Loucy (cell line): ENCODE data around the gene SPNS1.
A peak's percentile ranks its signal among the peaks of the same experiment; 100 is the strongest.

Experiments
- H2AFZ ChIP-seq: fragments of 200-600 bp; sonication (generic); 2 replicates; pipeline ENCODE4 v1.6.0; 2016; ENCODE audit warnings: antibody characterized with exemption, mild to moderate bottlenecking, low read length, moderate library complexity
- H3F3A ChIP-seq: fragments of 200-600 bp; 2 replicates; pipeline ENCODE4 v1.6.0; 2016; ENCODE audit warnings: antibody characterized with exemption, low read depth, mild to moderate bottlenecking
- H3K27me3 ChIP-seq: fragments of 200-600 bp; sonication (generic); 2 replicates; pipeline ENCODE4 v1.6.1; 2014; ENCODE audit warnings: low read length, mild to moderate bottlenecking; ENCODE audit not compliant: insufficient read depth, poor library complexity, severe bottlenecking
- H3K36me3 ChIP-seq: fragments of 200-600 bp; sonication (generic); 2 replicates; pipeline ENCODE4 v1.6.1; 2016; ENCODE audit warnings: low read length; ENCODE audit not compliant: insufficient read depth
- H3K4me1 ChIP-seq: fragments of 200-600 bp; sonication (generic); 2 replicates; pipeline ENCODE4 v1.5.1; 2014; ENCODE audit warnings: low read length, mild to moderate bottlenecking; ENCODE audit not compliant: insufficient read depth, poor library complexity, severe bottlenecking
- H3K4me2 ChIP-seq: fragments of 200-600 bp; sonication (generic); 2 replicates; pipeline ENCODE4 v1.6.0; 2014; ENCODE audit warnings: antibody characterized with exemption, low read length, low read depth, mild to moderate bottlenecking; ENCODE audit not compliant: poor library complexity, severe bottlenecking
- H3K4me3 ChIP-seq: fragments of 200-600 bp; sonication (generic); 2 replicates; pipeline ENCODE4 v1.5.1; 2014; ENCODE audit warnings: low read length, mild to moderate bottlenecking, mixed read lengths; ENCODE audit not compliant: poor library complexity, severe bottlenecking
- H3K79me2 ChIP-seq: fragments of 200-600 bp; sonication (generic); 2 replicates; pipeline ENCODE4 v1.6.1; 2014; ENCODE audit warnings: low read length; ENCODE audit not compliant: insufficient read depth
- H3K9ac ChIP-seq: fragments of 200-600 bp; sonication (generic); 2 replicates; pipeline ENCODE4 v1.6.0; 2014; ENCODE audit warnings: mild to moderate bottlenecking, low read depth, low read length, moderate library complexity; ENCODE audit not compliant: poor library complexity, severe bottlenecking
- H3K9me2 ChIP-seq: fragments of 200-600 bp; sonication (generic); replicated peaks from 2 replicates; pipeline ENCODE4 v1.6.1; 2016; ENCODE audit warnings: low read depth, low read length, mixed read lengths
- H3K9me3 ChIP-seq: fragments of 200-600 bp; sonication (generic); 2 replicates; pipeline ENCODE4 v1.6.1; 2014; ENCODE audit warnings: mild to moderate bottlenecking, antibody characterized with exemption, low read length, low read depth; ENCODE audit not compliant: insufficient read depth
- H4K20me1 ChIP-seq: fragments of 200-600 bp; sonication (generic); 2 replicates; pipeline ENCODE4 v1.6.0; 2014; ENCODE audit warnings: antibody characterized with exemption, low read length, mild to moderate bottlenecking; ENCODE audit not compliant: insufficient read depth, poor library complexity, severe bottlenecking
- EZH2phosphoT487 ChIP-seq: fragments of 200-600 bp; IDR thresholded peaks from 2 replicates; pipeline ENCODE4 v1.6.1; 2018; ENCODE audit warnings: antibody characterized with exemption, mild to moderate bottlenecking, moderate library complexity, borderline replicate concordance
- TF ChIP-seq, protein P1 (sequence below): fragments of 200-600 bp; sonication (generic); conservative IDR thresholded peaks from 2 replicates; pipeline ENCODE4 v1.5.1; 2014; ENCODE audit warnings: mild to moderate bottlenecking, antibody characterized with exemption, low read length

SPNS1 gene

DNA sequence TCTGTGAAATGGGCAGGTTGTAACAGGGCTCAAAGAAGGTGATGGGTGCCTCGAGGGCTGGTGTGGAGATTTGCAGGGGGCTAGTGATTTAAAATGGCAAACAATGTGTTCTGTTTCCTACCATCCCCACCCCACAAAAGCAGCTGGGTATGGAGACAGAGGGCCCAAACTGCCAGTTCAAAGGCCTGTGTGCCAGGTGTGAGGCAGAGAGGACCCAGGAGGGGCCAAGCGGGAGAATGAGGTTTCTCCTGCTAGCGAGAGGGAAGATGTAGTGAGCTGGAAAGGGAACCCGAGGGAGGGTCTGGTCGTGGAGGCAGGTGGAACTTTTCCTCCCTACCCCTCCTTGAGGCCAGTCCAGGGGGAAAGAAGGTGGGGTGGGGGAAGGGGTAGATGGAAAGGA is 49.7 kb downstream of the SPNS1 start:
- Histone ChIP-seq H3K79me2 (no peaks in the 10 kb centered on the region), H3K9me3 (no peaks in the 10 kb centered on the region), H3K9ac (peak overlapping the region; percentile 56), H3K4me3 (peak overlapping the region; percentile 21), H4K20me1 (no peaks in the 10 kb centered on the region), H3K27me3 (no peaks in the 10 kb centered on the region), H3K4me1 (peaks cover 25% of the 10 kb centered on the region), H3F3A (no peaks in the 10 kb centered on the region), H3K9me2 (no peaks in the 10 kb centered on the region), H2AFZ (peak overlapping the region; percentile 70; the same call in 1 of the 2 replicates), H3K36me3 (no peaks in the 10 kb centered on the region), H3K4me2 (peak overlapping the region; percentile 44)
- TF ChIP-seq, protein P1, sequence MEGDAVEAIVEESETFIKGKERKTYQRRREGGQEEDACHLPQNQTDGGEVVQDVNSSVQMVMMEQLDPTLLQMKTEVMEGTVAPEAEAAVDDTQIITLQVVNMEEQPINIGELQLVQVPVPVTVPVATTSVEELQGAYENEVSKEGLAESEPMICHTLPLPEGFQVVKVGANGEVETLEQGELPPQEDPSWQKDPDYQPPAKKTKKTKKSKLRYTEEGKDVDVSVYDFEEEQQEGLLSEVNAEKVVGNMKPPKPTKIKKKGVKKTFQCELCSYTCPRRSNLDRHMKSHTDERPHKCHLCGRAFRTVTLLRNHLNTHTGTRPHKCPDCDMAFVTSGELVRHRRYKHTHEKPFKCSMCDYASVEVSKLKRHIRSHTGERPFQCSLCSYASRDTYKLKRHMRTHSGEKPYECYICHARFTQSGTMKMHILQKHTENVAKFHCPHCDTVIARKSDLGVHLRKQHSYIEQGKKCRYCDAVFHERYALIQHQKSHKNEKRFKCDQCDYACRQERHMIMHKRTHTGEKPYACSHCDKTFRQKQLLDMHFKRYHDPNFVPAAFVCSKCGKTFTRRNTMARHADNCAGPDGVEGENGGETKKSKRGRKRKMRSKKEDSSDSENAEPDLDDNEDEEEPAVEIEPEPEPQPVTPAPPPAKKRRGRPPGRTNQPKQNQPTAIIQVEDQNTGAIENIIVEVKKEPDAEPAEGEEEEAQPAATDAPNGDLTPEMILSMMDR, result no peak
- no peak for TF ChIP-seq EZH2phosphoT487

DNA sequence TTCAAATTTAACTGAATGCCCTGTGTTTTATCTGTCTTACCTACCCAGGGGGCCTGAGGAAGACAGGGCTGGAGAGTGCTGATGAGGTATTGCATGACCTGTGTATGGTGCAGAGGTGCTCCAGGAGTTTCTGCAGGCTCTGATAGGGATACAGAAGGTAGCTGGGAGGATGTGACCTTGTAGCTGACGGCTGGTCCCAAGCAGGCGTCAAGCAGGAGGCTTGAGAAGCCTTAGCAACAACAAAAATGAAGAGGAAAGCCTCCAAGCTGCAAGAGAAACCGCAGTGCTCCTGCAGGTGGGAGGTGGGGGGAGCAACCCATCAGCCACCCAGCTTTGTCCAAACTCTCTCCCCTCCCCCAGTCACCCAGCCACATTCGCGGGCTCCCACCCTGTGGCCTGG is 50.6 kb downstream of the SPNS1 start:
- Histone ChIP-seq H3K4me2 (peak overlapping the region; percentile 66), H3F3A (no peaks in the 10 kb centered on the region), H3K9me2 (no peaks in the 10 kb centered on the region), H3K9me3 (no peaks in the 10 kb centered on the region), H2AFZ (peak overlapping the region; percentile 63), H4K20me1 (no peaks in the 10 kb centered on the region), H3K4me3 (peak overlapping the region; percentile 39), H3K36me3 (no peaks in the 10 kb centered on the region), H3K27me3 (no peaks in the 10 kb centered on the region), H3K79me2 (no peaks in the 10 kb centered on the region), H3K9ac (peak overlapping the region; percentile 51), H3K4me1 (peaks cover 25% of the 10 kb centered on the region)
- no peak for TF ChIP-seq EZH2phosphoT487
- TF ChIP-seq, protein P1, result no peak

DNA sequence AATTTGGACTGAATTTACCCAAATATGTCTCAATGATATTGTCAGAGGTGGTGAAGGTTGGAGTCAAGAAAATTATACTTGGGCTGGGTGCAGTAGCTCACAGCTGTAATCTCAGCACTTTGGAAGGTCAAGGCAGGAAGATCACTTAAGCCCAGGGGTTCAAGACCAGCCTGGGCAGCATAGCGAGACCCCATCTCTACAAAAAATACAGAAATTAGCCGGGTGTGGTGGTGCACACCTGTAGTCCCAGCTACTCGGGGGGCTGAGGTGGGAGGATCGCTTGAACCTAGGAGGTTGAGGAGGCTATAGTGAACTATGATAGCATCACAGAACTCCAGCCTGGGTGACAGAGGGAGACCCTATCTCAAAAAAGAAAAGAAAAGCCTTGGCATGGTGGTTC is 51.2 kb downstream of the SPNS1 start:
- H3K4me1 ChIP-seq, result peaks cover 25% of the 10 kb centered on the region
- no peak overlapping the region for H3K9ac ChIP-seq

More for the DNA sequence above, 51.2 kb downstream of the SPNS1 start:
- Histone ChIP-seq H4K20me1 (no peaks in the 10 kb centered on the region), H3F3A (no peaks in the 10 kb centered on the region), H3K27me3 (no peaks in the 10 kb centered on the region), H3K4me2 (peak overlapping the region; percentile 66), H3K9me3 (no peaks in the 10 kb centered on the region), H3K4me3 (no peak overlapping the region), H2AFZ (peak overlapping the region; percentile 63; the same call in 1 of the 2 replicates), H3K79me2 (no peaks in the 10 kb centered on the region), H3K9me2 (no peaks in the 10 kb centered on the region), H3K36me3 (no peaks in the 10 kb centered on the region)
- TF ChIP-seq EZH2phosphoT487, result no peak
- TF ChIP-seq, protein P1, result no peak
